HepG2 (cell line): ENCODE data around the gene EBP. TPM values are rescaled to one million over a fixed set of nuclear protein-coding genes. Genes with fewer than 3 reads are reported as not detected.

Experiments used
- ARNTL ChIP-seq: sonication (generic); formaldehyde crosslinking; IDR thresholded peaks from 2 replicates; pipeline ENCODE4 v1.4.0; 2020; ENCODE audit warnings: mild to moderate bottlenecking, missing genetic modification reagents
- CHD4 ChIP-seq: fragments of 200-600 bp; sonication (generic); IDR thresholded peaks from 2 replicates; pipeline ENCODE4 v1.7.0; 2017; ENCODE audit warnings: mild to moderate bottlenecking, low read length, borderline replicate concordance
- HOXA3 ChIP-seq: sonication (generic); formaldehyde crosslinking; IDR thresholded peaks from 2 replicates; pipeline ENCODE4 v1.5.0; 2020; ENCODE audit warnings: missing genetic modification reagents
- POLR2A ChIP-seq, 2 experiments: IDR thresholded peaks; 2 replicates each; pipeline ENCODE4 v1.6.1; 2011; ENCODE audit warnings: low read depth in 2 of 2, low read length in 2 of 2, mild to moderate bottlenecking in 1 of 2, moderate library complexity in 1 of 2; ENCODE audit not compliant: insufficient read depth in 1 of 2
- REXO4 ChIP-seq: sonication (generic); formaldehyde crosslinking; IDR thresholded peaks from 2 replicates; pipeline ENCODE4 v1.8.0; 2022; ENCODE audit warnings: missing genetic modification reagents, mild to moderate bottlenecking, borderline replicate concordance
- SETDB1 ChIP-seq: sonication (generic); formaldehyde crosslinking; IDR thresholded peaks from 2 replicates; pipeline ENCODE4 v1.5.1; 2020; ENCODE audit warnings: missing genetic modification reagents, mild to moderate bottlenecking, borderline replicate concordance
- ZNF232 ChIP-seq: sonication (generic); formaldehyde crosslinking; IDR thresholded peaks from 2 replicates; pipeline ENCODE4 v1.4.0; 2020; ENCODE audit warnings: missing genetic modification reagents, borderline replicate concordance
- ZNF30 ChIP-seq: sonication (generic); formaldehyde crosslinking; IDR thresholded peaks from 2 replicates; pipeline ENCODE4 v1.5.0; 2020; ENCODE audit warnings: mild to moderate bottlenecking, missing genetic modification reagents
- ZNF546 ChIP-seq: sonication (generic); formaldehyde crosslinking; conservative IDR thresholded peaks from 2 replicates; pipeline ENCODE4 v1.8.1; 2023; ENCODE audit warnings: mild to moderate bottlenecking, missing genetic modification reagents
- polyA plus RNA-seq, 8 experiments: library from polyadenylated mRNA; depleted of rRNA in 3 of 8; stranded (reverse) in 7 of 8; unstranded in 1 of 8; fragments of >200 nt; fragmentation: Illumina TruSeq in 4 of 8; extraction: Trizol in 4 of 8; gene quantifications; 2 replicates each; pipeline versions ENCODE4 v1.2.1 to v1.2.3, GENCODE V29; 2011 to 2016; ENCODE audit warnings: low read depth in 4 of 8, missing spikeins in 1 of 8, mixed read lengths in 1 of 8; ENCODE audit not compliant: insufficient read depth in 1 of 8
- total RNA-seq, 5 experiments: library from RNA; depleted of rRNA; stranded (reverse); fragments of >200 nt; fragmentation: Illumina TruSeq; extraction: Trizol; gene quantifications; 2 replicates each; pipeline ENCODE4 v1.2.3, GENCODE V29; 2016; ENCODE audit warnings: low read depth in 1 of 5
- TF ChIP-seq, protein P1 (sequence below): sonication (generic); formaldehyde crosslinking; IDR thresholded peaks from 2 replicates; pipeline ENCODE4 v1.4.0; 2020; ENCODE audit warnings: mild to moderate bottlenecking, missing genetic modification reagents
- TF ChIP-seq, protein P2 (sequence below), 2 experiments: sonication (generic) in 1 of 2; formaldehyde crosslinking in 1 of 2; IDR thresholded peaks; 2 replicates each; pipeline versions ENCODE4 v1.4.0 to v1.6.1; 2016 to 2020; ENCODE audit warnings: borderline replicate concordance in 1 of 2, low read depth in 1 of 2, mild to moderate bottlenecking in 1 of 2, missing genetic modification reagents in 1 of 2
- TF ChIP-seq, protein P3 (sequence below): sonication (generic); formaldehyde crosslinking; IDR thresholded peaks from 2 replicates; pipeline ENCODE4 v1.8.0; 2022; ENCODE audit warnings: missing genetic modification reagents, mild to moderate bottlenecking, moderate library complexity, borderline replicate concordance
- TF ChIP-seq, protein P4 (sequence below): sonication (generic); formaldehyde crosslinking; conservative IDR thresholded peaks from 2 replicates; pipeline ENCODE4 v1.4.0; 2020; ENCODE audit warnings: mild to moderate bottlenecking, missing genetic modification reagents, moderate library complexity

Gene EBP
- total and polyA plus RNA-seq, 2 of the 13 experiments (the other 11 are each of a cell fraction or from before 2014, with no cell fraction given): 106 to 260 TPM

DNA sequence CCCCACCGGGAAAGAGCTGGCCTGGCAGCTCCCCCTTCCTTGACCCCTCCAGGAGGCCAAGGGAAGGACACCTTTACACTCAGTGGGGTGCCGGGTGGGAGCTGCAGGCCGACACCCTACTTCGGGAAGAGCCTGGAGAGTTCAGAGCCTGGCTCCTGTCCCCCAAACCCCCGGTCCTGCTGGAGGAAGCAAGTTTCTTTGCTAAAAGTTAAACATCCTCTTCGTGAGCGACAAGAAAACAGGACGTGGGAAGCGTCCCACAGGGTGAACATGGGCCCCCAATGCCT lies 48.0 kb upstream of the EBP start (continued):
- TF ChIP-seq, protein P1, sequence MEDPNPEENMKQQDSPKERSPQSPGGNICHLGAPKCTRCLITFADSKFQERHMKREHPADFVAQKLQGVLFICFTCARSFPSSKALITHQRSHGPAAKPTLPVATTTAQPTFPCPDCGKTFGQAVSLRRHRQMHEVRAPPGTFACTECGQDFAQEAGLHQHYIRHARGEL (CRISPR knock-in tag): no peak
- no peak for TF ChIP-seq CHD4
- TF ChIP-seq SETDB1 (CRISPR knock-in tag): no peak
- no peak for TF ChIP-seq ARNTL (CRISPR knock-in tag)
- no peak for TF ChIP-seq REXO4 (CRISPR knock-in tag)
- no peak for TF ChIP-seq HOXA3
- no peak for TF ChIP-seq ZNF30
- TF ChIP-seq, protein P2, sequence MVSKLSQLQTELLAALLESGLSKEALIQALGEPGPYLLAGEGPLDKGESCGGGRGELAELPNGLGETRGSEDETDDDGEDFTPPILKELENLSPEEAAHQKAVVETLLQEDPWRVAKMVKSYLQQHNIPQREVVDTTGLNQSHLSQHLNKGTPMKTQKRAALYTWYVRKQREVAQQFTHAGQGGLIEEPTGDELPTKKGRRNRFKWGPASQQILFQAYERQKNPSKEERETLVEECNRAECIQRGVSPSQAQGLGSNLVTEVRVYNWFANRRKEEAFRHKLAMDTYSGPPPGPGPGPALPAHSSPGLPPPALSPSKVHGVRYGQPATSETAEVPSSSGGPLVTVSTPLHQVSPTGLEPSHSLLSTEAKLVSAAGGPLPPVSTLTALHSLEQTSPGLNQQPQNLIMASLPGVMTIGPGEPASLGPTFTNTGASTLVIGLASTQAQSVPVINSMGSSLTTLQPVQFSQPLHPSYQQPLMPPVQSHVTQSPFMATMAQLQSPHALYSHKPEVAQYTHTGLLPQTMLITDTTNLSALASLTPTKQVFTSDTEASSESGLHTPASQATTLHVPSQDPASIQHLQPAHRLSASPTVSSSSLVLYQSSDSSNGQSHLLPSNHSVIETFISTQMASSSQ (IDR thresholded peaks at IDR 0.05; ENCODE audit: low read depth): no peak
- TF ChIP-seq, protein P2 (CRISPR knock-in tag; IDR thresholded peaks at IDR 0.05; ENCODE audit: borderline replicate concordance): no peak
- TF ChIP-seq POLR2A (IDR thresholded peaks at IDR 0.05; ENCODE audit: insufficient read depth in 1 of 2, low read depth in 2 of 2, low read length in 2 of 2): no peak
- TF ChIP-seq, protein P3, sequence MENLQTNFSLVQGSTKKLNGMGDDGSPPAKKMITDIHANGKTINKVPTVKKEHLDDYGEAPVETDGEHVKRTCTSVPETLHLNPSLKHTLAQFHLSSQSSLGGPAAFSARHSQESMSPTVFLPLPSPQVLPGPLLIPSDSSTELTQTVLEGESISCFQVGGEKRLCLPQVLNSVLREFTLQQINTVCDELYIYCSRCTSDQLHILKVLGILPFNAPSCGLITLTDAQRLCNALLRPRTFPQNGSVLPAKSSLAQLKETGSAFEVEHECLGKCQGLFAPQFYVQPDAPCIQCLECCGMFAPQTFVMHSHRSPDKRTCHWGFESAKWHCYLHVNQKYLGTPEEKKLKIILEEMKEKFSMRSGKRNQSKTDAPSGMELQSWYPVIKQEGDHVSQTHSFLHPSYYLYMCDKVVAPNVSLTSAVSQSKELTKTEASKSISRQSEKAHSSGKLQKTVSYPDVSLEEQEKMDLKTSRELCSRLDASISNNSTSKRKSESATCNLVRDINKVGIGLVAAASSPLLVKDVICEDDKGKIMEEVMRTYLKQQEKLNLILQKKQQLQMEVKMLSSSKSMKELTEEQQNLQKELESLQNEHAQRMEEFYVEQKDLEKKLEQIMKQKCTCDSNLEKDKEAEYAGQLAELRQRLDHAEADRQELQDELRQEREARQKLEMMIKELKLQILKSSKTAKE: no peak
- no peak for TF ChIP-seq ZNF232 (CRISPR knock-in tag)
- no peak for TF ChIP-seq ZNF546 (CRISPR knock-in tag)
- TF ChIP-seq, protein P4, sequence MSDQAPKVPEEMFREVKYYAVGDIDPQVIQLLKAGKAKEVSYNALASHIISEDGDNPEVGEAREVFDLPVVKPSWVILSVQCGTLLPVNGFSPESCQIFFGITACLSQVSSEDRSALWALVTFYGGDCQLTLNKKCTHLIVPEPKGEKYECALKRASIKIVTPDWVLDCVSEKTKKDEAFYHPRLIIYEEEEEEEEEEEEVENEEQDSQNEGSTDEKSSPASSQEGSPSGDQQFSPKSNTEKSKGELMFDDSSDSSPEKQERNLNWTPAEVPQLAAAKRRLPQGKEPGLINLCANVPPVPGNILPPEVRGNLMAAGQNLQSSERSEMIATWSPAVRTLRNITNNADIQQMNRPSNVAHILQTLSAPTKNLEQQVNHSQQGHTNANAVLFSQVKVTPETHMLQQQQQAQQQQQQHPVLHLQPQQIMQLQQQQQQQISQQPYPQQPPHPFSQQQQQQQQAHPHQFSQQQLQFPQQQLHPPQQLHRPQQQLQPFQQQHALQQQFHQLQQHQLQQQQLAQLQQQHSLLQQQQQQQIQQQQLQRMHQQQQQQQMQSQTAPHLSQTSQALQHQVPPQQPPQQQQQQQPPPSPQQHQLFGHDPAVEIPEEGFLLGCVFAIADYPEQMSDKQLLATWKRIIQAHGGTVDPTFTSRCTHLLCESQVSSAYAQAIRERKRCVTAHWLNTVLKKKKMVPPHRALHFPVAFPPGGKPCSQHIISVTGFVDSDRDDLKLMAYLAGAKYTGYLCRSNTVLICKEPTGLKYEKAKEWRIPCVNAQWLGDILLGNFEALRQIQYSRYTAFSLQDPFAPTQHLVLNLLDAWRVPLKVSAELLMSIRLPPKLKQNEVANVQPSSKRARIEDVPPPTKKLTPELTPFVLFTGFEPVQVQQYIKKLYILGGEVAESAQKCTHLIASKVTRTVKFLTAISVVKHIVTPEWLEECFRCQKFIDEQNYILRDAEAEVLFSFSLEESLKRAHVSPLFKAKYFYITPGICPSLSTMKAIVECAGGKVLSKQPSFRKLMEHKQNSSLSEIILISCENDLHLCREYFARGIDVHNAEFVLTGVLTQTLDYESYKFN (CRISPR knock-in tag): no peak
